GM21526 (cell line): ENCODE data around the gene ITGB2.

Source experiments
- ATAC-seq: cut with Tn5 transposase; IDR thresholded peaks from one replicate; pipeline ENCODE4 v1.9.1; 2021; ENCODE audit warnings: moderate library complexity; ENCODE audit not compliant: unreplicated experiment, low FRiP score

ITGB2 gene

DNA sequence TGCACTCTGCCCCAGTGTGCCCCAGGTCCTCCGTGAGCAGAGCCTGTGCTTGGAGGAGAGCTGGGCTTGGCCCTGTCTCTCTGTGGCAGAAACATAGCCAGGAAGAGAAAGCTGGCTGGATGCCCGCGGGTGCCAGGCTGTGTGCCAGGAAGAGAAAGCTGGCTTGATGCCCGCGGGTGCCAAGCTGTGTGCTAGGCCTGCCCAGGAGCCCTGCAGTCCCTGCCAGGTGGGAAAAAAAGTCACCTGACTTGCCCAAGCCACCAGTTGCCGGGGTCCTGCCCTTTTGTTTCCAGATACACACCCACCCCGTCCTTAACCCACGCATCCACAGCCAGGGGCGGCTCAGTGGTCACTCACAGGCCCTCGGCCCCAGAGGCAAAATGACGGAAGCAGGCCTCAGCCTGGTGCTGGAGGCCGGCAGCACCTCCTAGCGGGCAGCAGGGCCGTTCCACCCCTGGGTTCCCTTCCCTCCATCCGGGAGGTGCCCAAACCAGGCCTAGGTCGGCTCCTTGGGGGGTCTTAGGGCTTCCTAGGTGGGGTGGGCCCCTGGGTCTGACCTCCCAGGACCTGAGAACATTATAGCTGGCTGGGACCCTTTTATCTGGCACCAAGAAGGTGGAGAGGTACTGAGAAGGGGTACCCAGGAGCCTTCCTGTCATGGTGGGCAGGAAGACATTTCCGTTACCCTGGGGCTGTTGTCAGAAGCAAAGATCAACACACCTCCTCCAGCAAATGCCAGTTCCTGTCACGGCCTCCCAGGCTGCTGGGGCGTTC is 9.1 kb downstream of the ITGB2 start:
- no peak for ATAC-seq

DNA sequence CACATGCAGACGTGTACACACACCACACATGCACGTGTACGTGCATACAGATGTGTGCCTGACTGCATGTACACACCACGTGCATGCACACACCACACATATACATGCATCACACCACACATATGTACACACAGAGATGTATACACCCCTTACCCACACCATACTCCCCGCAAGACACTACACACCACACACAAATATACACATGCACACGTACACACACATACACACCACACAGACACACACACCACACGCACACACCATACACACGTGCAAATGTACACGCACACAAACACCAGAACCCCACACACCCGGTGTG is 9.7 kb downstream of the ITGB2 start:
- no peak for ATAC-seq

DNA sequence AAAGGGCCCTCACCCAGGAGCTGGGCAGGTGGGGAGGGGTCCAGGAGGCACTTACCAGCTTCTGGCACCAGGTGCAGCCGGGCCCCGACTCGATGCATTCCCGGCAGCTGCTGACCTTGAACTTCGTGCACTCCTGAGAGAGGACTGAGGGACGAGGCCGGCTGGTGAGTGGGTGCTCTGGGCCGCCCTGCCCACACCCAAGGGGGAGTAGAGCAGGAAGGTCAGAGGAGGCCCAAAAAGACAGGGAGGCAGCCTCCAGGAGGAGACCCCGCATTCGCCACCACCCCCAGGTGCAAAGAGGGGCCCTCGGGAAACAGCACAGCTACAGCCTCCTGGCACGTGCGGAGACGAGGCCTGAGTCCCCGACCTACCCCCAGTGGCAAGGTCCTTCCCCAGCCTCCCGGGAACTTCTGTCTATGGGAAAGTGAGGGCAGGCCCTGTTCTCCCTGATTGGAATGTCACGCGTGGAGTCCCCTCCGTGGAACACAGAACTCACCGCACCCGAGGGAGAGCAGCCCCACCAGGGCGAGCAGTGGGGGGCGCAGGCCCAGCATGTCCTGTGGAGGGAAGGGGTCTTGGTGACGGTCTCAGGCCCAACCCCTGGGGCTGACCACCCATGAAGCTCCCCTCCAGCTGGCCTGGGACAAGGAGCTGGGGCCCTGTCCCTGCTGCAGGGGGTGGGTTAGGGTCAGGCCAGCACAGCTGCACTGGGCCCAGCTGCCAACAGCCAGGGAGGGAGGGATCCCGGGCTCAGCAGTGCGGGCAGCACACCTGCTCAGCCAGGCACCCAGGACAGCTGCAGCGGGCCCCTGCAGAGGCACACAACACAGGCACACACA is 10.3 kb downstream of the ITGB2 start:
- ATAC-seq: no peak

DNA sequence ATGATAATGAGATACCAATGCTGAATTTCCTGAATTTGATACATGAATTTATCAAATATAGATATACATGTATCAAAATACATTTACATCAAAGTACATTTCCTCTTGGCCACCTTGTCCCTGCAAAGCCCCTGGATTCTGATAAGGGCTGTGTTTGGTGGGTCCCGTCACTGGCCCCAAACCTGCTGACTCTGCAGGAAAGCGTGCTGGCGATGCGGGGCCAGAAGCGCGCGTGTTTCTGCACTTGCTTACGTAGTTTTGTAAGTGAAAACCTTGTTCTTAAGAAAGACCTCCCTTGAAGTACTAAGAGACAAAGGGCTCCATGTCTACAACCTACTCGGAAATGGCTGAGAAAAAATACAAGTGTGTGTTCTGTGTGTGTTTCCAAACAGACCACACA is 11.0 kb downstream of the ITGB2 start:
- ATAC-seq: no peak

DNA sequence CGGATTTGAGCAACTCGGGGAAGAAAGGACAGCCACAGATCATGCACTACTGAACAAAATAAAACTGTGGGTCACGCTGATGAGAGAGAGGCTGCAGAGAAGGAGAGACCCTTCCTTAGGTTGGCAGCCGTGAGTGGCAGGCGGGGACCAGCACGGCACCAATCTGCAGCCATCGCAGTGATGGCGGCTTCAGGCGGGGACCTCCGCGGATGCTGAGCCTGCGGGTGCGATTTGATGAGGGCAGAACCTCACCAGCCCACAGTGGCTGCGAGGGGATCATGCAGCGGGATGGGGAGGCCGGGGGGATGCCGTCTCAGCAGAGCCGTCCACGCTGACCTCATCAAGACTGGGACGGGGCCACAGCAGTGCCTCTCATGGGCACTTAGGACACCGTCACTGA is 11.8 kb downstream of the ITGB2 start:
- ATAC-seq: no peak

GRCh38 chr21:44907966-44908895 is 12.5 kb downstream of the ITGB2 start:
- ATAC-seq: no peak

DNA sequence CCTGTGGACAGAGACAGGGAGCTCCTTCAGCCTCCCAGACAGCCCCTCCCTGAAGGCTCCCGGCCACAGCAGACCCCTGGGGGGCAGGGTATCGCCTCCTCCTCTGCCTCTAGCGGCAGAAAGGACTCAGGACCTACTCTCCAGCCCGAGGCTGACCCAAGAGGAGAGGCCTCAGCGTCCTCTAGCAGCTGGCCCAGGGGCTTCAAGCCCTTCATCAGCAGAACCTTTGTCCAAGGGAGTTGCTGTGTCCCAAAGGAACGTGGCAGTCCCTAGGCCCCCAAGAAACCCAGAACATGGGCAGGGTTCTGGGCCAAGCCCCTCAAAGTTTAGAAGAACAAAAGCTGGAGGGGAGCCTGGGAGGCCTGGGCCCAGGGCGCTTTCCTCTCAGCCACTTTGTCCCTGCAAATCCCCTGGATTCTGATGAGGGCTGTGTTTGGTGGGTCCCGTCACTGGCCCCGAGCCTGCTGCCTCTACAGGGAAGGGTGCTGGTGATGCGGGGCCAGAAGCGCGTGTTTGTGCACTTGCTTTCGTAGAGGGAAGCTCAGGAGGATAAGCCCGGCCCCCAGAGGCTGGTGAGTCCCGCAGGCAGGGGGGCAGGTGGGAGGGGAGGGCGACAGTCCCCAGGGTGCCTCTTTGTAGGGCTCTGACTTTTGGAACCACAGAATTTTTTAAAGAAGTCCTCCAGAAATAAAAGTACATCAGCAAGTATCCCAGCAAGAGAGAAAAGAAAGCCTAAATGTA is 13.3 kb downstream of the ITGB2 start:
- no peak for ATAC-seq

GRCh38 chr21:44905728-44906090 is 15.0 kb downstream of the ITGB2 start:
- no peak for ATAC-seq

DNA sequence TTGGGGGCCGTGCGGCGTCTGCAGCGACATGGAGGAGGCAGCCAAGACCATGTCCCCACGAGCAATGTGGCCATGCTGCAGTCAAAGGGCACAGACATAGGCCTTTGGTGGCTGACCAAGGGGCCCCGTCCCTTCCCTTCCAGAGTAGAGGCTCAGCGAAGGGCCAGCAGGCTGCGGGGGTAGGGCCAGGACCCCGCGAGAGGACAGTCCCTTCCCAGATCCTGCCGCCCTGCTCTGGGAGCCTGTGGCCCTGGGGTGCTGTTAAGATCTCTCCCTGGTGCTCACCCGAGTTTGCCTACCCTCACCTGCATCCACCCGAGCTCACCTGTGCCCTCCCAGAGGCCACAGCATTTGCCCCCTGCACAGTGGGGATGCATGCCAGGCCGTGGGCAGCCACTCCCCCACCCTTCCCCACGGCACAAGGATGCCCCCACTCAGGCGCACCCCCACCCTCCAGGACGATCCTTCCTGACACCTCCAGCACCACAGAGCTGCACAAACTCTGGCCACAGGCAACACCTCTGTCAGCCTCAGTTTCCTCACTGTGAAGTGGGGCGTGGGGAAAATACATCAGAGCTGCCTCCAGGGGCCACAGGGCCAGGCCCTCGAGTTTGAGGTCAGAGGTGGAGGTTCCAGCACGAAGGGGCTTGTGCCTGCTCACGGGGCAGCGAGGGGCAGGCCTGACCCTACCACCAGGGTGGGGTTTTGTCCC is 15.5 kb downstream of the ITGB2 start:
- ATAC-seq: no peak

- no peak for ATAC-seq
These were observed 16.4 kb downstream of the ITGB2 start for GRCh38 chr21:44904141-44904923.

GRCh38 chr21:44903689-44904088 is 17.0 kb downstream of the ITGB2 start:
- ATAC-seq: no peak

DNA sequence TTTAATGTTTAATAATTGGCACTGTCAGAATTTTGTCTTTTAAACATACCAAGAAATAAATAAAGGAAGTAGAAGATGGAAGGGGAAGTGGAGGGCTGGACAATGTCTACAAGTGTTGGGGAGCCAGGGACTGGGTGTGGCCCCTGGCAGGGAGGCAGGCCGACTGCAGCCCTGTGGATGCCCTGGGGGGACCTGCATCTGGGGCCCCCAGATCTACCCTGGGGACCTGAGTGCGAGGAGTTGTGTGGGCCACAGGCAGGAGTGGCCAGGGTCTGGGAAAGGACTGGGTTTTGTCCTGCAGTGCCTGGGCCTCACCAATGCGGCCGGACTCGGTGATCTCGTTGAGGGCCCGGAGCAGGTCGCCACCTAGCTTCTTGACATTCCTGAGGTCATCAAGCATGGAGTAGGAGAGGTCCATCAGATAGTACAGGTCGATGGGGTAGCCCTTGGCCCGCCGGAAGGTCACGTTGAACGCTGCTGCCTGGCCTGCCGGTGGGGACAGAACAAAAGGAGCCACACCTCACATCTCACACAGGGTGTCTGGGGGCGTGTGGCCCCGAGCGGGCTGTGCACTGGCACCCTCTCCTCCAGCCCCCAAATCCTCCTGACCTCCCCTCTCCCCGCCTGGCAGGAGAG is 17.5 kb downstream of the ITGB2 start:
- ATAC-seq: no peak

GRCh38 chr21:44902268-44903049 is 18.2 kb downstream of the ITGB2 start:
- ATAC-seq: no peak

DNA sequence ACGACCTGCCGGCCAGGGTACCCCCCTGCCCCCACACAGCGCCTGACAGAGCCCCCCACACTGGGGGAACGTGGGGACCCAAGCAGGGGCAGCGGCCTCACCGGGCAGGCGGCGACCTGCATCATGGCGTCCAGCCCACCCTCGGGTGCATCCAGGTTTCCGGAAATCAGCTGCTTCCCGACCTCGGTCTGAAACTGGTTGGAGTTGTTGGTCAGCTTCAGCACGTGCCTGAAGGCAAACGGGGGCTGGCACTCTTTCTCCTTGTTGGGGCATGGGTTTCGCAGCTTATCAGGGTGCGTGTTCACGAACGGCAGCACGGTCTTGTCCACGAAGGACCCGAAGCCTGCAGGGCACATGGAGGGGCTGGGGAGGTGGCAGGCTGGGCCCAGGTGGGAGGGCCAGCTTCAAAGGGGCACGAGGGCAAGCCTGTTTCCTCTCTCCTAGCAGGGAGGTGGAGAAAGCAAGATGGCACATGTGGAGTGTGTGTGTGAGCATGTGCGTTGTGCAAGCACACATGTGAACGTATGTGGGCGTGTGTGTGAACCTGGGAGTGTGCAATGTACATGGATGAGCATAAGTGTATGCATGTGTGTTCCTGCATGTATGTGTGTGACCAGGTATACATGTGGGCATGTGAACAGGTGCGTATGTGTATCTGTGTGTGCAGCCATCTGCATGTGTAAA is 19.2 kb downstream of the ITGB2 start:
- no peak for ATAC-seq

DNA sequence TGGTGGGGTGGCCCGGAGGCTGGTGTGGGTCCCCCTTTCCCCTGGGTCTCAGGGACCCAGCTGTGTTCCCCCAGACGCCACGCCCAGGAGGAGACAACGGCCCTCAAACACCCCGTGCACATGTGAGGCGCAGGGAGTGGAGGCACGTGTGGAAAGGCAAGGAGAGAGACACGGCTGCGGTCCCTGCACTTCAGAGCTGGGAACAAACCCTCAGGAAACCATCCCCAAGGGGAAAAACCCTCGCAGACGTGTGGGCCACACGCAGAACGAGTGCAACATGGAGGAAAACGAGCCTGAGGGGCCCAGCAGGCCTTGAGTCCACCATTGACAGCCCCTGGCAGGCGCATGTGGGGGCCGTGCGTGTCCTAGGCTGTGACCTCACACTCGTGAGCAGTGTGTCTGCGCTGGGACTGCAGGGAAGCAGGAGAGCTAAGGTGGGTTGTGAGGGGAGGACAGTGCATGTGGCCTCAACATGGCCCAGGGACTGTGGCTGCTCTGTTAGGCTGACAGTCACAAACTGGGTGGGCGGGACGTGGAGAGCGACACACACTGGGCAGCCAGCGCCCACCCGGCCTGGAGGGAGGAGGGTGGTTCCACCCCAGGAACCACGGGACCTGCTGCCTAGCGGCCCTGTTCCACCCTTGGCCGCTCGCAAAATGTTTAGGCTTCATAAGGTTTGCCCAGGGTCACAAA is 20.0 kb downstream of the ITGB2 start:
- ATAC-seq: no peak

GRCh38 chr21:44899768-44900558 is 20.7 kb downstream of the ITGB2 start:
- no peak for ATAC-seq
